Neural progenitor cell (in vitro differentiated cells): Measurements from ENCODE around the gene SLC9A4. TPM values are rescaled to one million over a fixed set of nuclear protein-coding genes. Genes with fewer than 3 reads are reported as not detected.

Source experiments
- DNase-seq: peaks from one replicate; pipeline ENCODE4 v3.0.0-alpha.2; 2016; ENCODE audit warnings: low spot score
- H2AFZ ChIP-seq: fragments of 200-600 bp; sonication (generic); replicated peaks from 2 replicates; pipeline ENCODE4 v1.6.1; 2016; ENCODE audit warnings: antibody characterized with exemption
- H3F3A ChIP-seq: fragments of 200-600 bp; sonication (generic); 2 replicates; pipeline ENCODE4 v1.6.1; 2016; ENCODE audit warnings: antibody characterized with exemption, low read depth
- H3K27ac ChIP-seq: fragments of 200-600 bp; sonication (generic); 2 replicates; pipeline ENCODE4 v1.5.1; 2016; ENCODE audit warnings: mild to moderate bottlenecking
- H3K27me3 ChIP-seq: fragments of 200-600 bp; sonication (generic); 2 replicates; pipeline ENCODE4 v1.6.1; 2016; ENCODE audit warnings: mild to moderate bottlenecking, moderate library complexity
- H3K36me3 ChIP-seq: fragments of 200-600 bp; sonication (generic); 2 replicates; pipeline ENCODE4 v1.5.1; 2016
- H3K4me1 ChIP-seq: fragments of 200-600 bp; sonication (generic); 2 replicates; pipeline ENCODE4 v1.6.1; 2016; ENCODE audit warnings: mixed run types
- H3K4me2 ChIP-seq: fragments of 200-600 bp; sonication (generic); 2 replicates; pipeline ENCODE4 v1.6.1; 2016
- H3K4me3 ChIP-seq: fragments of 200-600 bp; sonication (generic); 2 replicates; pipeline ENCODE4 v1.5.1; 2016
- H3K79me2 ChIP-seq: fragments of 200-600 bp; sonication (generic); 2 replicates; pipeline ENCODE4 v1.6.1; 2016; ENCODE audit warnings: low read depth
- H3K9ac ChIP-seq: fragments of 200-600 bp; sonication (generic); 2 replicates; pipeline ENCODE4 v1.6.1; 2016
- H3K9me3 ChIP-seq: fragments of 200-600 bp; sonication (generic); 2 replicates; pipeline ENCODE4 v1.5.1; 2016; ENCODE audit warnings: low read depth
- H4K20me1 ChIP-seq: fragments of 200-600 bp; sonication (generic); 2 replicates; pipeline ENCODE4 v1.6.1; 2016; ENCODE audit warnings: low read depth
- H3K27ac Mint-ChIP-seq: 3 replicates; pipeline ENCODE4 v1.8.0; 2021; ENCODE audit warnings: mixed read lengths
- H3K27me3 Mint-ChIP-seq: 2 replicates; pipeline ENCODE4 v1.8.0; 2022; ENCODE audit warnings: low read depth, mild to moderate bottlenecking, inconsistent platforms, moderate library complexity, mixed read lengths; ENCODE audit not compliant: insufficient read depth
- H3K36me3 Mint-ChIP-seq: 3 replicates; pipeline ENCODE4 v1.8.0; 2021; ENCODE audit warnings: mixed read lengths
- H3K4me1 Mint-ChIP-seq: 3 replicates; pipeline ENCODE4 v1.8.0; 2021; ENCODE audit warnings: mixed read lengths
- H3K4me3 Mint-ChIP-seq: 3 replicates; pipeline ENCODE4 v1.8.0; 2021; ENCODE audit warnings: mild to moderate bottlenecking, moderate library complexity, mixed read lengths
- H3K9me3 Mint-ChIP-seq: 3 replicates; pipeline ENCODE4 v1.8.0; 2020; ENCODE audit warnings: mixed read lengths
- EZH2 ChIP-seq: fragments of 200-600 bp; sonication (generic); IDR thresholded peaks from 2 replicates; pipeline ENCODE4 v1.6.1; 2017; ENCODE audit warnings: antibody characterized with exemption, mild to moderate bottlenecking, moderate library complexity
- EZH2phosphoT487 ChIP-seq: fragments of 200-600 bp; sonication (generic); IDR thresholded peaks from 2 replicates; pipeline ENCODE4 v1.6.1; 2017; ENCODE audit warnings: antibody characterized with exemption
- total RNA-seq: library from RNA; depleted of rRNA; stranded (reverse); fragments of >200 nt; gene quantifications from 2 replicates; pipeline ENCODE4 v1.2.3, GENCODE V29; 2015; ENCODE audit warnings: low replicate concordance
- TF ChIP-seq, protein P1 (sequence below): fragments of 200-600 bp; sonication (generic); IDR thresholded peaks from 2 replicates; pipeline ENCODE4 v1.5.1; 2017; ENCODE audit warnings: antibody characterized with exemption, mild to moderate bottlenecking

Gene SLC9A4
- total RNA-seq, 1 donor from 2014 or later = not detected

DNA sequence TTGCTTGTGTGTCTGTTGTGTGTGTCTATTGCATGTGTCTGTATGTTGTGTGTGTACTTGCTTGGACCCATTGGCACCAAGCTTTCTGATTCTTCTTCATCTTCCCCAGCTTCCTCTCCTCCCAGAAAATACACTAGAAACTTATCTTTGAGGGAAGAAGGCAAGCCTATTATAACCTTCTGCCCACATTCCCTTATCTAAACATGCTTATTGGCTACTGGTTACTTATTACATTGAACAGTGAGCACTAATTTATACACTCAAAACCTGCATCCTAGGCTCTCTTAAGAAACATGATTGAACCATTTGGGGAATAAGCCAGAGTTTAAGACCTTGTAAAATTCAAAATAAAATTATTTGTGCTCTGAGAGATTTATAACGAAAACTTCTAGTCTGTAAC is 26.5 kb downstream of the SLC9A4 start:
- no peaks in the 10 kb centered on the region for H4K20me1 ChIP-seq
- no peak overlapping the region for H3K9ac ChIP-seq

DNA sequence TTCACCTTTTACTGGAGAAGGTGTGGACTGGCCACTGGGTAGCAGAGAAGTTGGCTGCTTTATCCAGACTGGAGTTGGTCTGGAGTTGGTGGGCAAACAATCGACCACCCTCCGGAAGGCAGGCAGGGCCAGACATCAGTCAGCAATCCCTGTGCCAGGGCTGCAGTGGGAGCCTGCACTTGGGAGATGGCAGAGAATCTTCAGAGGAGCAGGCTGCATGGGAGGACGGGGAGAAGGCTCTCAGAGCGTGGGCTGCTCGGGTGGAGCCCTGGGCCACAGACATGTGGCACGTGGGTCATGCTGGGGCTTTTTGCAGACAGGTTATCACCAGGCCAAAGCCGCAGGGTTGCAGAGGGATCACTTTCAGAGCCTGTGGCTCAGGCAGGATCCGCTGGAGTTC is 29.6 kb downstream of the SLC9A4 start:
- H3K4me1 Mint-ChIP-seq = no peaks in the 10 kb centered on the region
- Histone ChIP-seq H3K79me2 (no peaks in the 10 kb centered on the region), H3K4me2 (no peak overlapping the region), H3K9me3 (no peaks in the 10 kb centered on the region), H4K20me1 (no peaks in the 10 kb centered on the region), H3K27me3 (no peaks in the 10 kb centered on the region), H3F3A (no peaks in the 10 kb centered on the region), H3K4me3 (no peak overlapping the region), H3K9ac (no peak overlapping the region), H2AFZ (no peak overlapping the region), H3K4me1 (no peaks in the 10 kb centered on the region), H3K36me3 (no peaks in the 10 kb centered on the region), H3K27ac (no peak overlapping the region)
- H3K27me3 Mint-ChIP-seq = peaks cover 2% of the 10 kb centered on the region
- no peaks in the 10 kb centered on the region for H3K36me3 Mint-ChIP-seq
- H3K9me3 Mint-ChIP-seq = no peaks in the 10 kb centered on the region
- no peak for DNase-seq
- TF ChIP-seq, protein P1, sequence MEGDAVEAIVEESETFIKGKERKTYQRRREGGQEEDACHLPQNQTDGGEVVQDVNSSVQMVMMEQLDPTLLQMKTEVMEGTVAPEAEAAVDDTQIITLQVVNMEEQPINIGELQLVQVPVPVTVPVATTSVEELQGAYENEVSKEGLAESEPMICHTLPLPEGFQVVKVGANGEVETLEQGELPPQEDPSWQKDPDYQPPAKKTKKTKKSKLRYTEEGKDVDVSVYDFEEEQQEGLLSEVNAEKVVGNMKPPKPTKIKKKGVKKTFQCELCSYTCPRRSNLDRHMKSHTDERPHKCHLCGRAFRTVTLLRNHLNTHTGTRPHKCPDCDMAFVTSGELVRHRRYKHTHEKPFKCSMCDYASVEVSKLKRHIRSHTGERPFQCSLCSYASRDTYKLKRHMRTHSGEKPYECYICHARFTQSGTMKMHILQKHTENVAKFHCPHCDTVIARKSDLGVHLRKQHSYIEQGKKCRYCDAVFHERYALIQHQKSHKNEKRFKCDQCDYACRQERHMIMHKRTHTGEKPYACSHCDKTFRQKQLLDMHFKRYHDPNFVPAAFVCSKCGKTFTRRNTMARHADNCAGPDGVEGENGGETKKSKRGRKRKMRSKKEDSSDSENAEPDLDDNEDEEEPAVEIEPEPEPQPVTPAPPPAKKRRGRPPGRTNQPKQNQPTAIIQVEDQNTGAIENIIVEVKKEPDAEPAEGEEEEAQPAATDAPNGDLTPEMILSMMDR = no peak
- no peak for TF ChIP-seq EZH2
- TF ChIP-seq EZH2phosphoT487 = no peak
- H3K4me3 Mint-ChIP-seq = no peak overlapping the region
- no peak overlapping the region for H3K27ac Mint-ChIP-seq

More for the DNA sequence above, 26.5 kb downstream of the SLC9A4 start:
- Histone ChIP-seq H3K4me3 (no peak overlapping the region), H2AFZ (no peak overlapping the region), H3K27ac (no peak overlapping the region), H3K9me3 (peaks cover 14% of the 10 kb centered on the region), H3K4me2 (no peak overlapping the region), H3K4me1 (no peaks in the 10 kb centered on the region), H3K79me2 (no peaks in the 10 kb centered on the region), H3K27me3 (no peaks in the 10 kb centered on the region), H3F3A (no peaks in the 10 kb centered on the region), H3K36me3 (no peaks in the 10 kb centered on the region)
- TF ChIP-seq, protein P1 = no peak
- no peak for TF ChIP-seq EZH2phosphoT487
- TF ChIP-seq EZH2 = no peak
- Mint-ChIP-seq H3K27ac (no peak overlapping the region), H3K9me3 (no peaks in the 10 kb centered on the region), H3K4me1 (no peaks in the 10 kb centered on the region), H3K36me3 (no peaks in the 10 kb centered on the region), H3K4me3 (no peak overlapping the region), H3K27me3 (peaks cover 2% of the 10 kb centered on the region)
- DNase-seq = no peak

DNA sequence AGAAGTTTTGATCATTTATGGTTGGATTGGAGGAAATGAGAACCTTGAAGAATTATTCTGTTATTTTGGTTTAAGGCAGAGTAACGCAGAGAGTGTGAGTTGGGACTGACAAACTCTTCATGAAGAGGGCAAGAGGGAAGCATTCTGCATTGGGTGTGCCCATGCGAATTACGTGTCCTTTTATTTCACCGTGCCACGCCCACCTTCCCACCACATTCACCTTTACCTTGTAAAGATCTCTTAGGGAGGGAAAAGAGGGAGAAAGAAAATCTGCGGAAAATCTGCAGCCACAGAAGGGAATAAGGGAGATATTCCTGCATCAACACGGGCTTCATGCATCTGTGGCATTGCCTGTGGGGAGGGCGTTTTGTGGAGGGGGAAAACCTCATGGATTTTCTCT is 31.8 kb downstream of the SLC9A4 start:
- TF ChIP-seq, protein P1 = no peak
- TF ChIP-seq EZH2phosphoT487 (no peak), EZH2 (no peak)
- H3K4me3 Mint-ChIP-seq = no peak overlapping the region
- no peaks in the 10 kb centered on the region for H3K4me1 Mint-ChIP-seq

More for the DNA sequence above, 31.8 kb downstream of the SLC9A4 start:
- H3K27ac Mint-ChIP-seq = no peak overlapping the region
- Histone ChIP-seq H3K4me1 (no peaks in the 10 kb centered on the region), H2AFZ (no peak overlapping the region), H3K27ac (no peak overlapping the region), H3K27me3 (no peaks in the 10 kb centered on the region), H3K79me2 (no peaks in the 10 kb centered on the region), H3K4me3 (no peak overlapping the region), H3K9me3 (no peaks in the 10 kb centered on the region), H3K9ac (no peak overlapping the region), H3K36me3 (no peaks in the 10 kb centered on the region), H3F3A (no peaks in the 10 kb centered on the region), H3K4me2 (no peak overlapping the region), H4K20me1 (no peaks in the 10 kb centered on the region)
- peaks cover 3% of the 10 kb centered on the region for H3K9me3 Mint-ChIP-seq
- H3K36me3 Mint-ChIP-seq = no peaks in the 10 kb centered on the region
- no peaks in the 10 kb centered on the region for H3K27me3 Mint-ChIP-seq
- DNase-seq = no peak
